Hematopoietic multipotent progenitor cell treated with erythropoietin and hydrocortisone succinate and interleukin-3 and kit ligand, for 17 days (in vitro differentiated cells): Measurements from ENCODE around the gene CNOT8.

Experiments used
- DNase-seq: peaks from one replicate; pipeline ENCODE4 v3.0.0-alpha.2; 2015; ENCODE audit warnings: low spot score

The CNOT8 gene

DNA sequence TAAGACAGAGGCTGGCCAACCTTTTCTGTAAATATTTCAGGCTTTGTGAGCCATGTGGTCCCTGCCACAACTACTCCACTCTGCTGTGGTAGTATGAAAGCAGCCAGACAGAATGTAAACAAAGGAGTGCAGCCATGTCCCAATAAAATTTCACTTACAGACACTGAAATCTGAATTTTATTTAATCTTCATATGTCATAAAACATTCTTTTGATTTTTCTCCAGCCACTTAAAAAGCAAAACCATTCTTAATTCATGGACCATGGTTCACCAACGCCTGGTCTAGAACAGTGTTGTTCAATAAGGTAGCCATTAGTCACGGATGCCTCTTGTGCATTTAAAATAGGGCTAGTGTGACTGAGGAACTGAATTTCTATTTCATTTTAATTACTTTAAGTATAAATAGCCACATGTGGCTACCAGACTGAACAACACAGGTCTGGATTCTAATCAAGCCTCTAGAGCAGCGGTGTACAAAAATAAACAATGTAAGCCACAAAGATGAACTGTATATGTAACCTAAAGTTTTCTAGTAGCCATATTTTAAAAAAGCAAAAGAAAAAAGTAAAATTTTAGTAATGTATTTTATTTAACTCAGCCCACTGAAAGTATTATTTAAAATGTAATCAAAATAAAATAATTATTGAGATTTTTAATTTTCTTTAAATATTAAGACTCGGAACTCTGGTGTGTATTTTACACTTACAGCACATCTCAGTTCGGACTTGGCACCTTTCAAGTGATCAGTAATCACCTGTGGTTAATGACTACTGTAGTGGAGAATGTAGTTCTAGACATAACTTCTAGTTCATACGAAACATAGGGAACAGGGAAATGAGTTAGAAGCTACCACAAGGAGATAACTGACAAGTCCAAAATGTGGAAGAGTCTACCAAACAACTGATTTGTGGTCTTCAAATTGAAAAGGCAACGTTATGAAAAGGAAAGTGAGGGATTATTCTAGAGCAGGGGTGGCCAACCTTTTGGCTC, 65.3 kb downstream of the CNOT8 start:
- no peak for DNase-seq
